Dedifferentiated amniotic fluid mesenchymal stem cell (primary cell): ENCODE results near the gene GCKR.

ENCODE experiments used
- DNase-seq: peaks from one replicate; pipeline ENCODE4 v3.0.0-alpha.2; 2016; ENCODE audit errors: extremely low spot score

The GCKR gene, protein sequence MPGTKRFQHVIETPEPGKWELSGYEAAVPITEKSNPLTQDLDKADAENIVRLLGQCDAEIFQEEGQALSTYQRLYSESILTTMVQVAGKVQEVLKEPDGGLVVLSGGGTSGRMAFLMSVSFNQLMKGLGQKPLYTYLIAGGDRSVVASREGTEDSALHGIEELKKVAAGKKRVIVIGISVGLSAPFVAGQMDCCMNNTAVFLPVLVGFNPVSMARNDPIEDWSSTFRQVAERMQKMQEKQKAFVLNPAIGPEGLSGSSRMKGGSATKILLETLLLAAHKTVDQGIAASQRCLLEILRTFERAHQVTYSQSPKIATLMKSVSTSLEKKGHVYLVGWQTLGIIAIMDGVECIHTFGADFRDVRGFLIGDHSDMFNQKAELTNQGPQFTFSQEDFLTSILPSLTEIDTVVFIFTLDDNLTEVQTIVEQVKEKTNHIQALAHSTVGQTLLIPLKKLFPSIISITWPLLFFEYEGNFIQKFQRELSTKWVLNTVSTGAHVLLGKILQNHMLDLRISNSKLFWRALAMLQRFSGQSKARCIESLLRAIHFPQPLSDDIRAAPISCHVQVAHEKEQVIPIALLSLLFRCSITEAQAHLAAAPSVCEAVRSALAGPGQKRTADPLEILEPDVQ

GRCh38 chr2:27496357-27497287, at the start of gene GCKR:
GCKR (plus strand) TSS chr2:27496839; CDS start chr2:27496905, 66 bp downstream.
- no peak for DNase-seq

- no peak for DNase-seq
These were observed 48.3 kb upstream of the GCKR start for GRCh38 chr2:27448381-27448780.

GRCh38 chr2:27451095-27451494, 45.5 kb upstream of the GCKR start:
- DNase-seq: no peak

DNA sequence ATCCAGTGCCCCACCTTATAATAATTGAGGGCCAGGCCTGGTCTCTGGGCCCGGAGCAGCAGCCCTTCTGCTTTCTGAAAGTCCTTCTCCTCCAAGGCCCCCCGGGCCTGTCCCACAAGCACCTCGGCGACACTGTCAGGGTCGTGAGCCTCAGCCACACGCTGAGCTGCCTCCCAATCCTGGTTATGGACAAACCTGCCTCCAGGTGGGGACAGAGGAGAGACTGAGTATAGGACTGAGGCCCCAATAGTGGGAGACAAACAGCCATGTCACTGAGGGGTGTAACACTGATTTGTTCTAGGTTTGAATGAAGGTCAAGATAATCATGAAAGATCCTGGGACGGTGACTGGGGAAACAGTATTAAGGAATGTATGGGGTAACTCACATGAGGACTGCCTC, 42.7 kb upstream of the GCKR start:
- no peak for DNase-seq

DNA sequence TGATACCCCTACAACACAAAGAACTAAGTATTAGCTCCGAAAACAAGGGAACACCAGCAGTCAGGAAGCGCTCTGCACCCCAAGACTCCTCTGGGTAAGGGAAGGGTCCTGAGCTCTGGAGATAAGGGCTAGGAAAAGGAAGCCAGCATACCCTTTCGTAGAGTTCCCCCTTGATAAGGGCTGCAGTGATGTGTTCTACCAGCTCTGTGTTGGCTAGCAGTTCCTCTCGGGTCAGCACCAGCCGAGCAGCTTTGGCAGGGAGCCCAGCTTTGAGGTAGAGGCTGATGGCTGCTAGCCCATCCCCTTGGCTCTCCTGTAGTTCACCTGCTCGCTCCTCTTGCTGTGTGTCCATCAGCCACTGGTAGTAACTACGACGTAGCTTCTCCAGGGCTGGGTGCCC, 35.5 kb upstream of the GCKR start:
- DNase-seq: no peak

DNA sequence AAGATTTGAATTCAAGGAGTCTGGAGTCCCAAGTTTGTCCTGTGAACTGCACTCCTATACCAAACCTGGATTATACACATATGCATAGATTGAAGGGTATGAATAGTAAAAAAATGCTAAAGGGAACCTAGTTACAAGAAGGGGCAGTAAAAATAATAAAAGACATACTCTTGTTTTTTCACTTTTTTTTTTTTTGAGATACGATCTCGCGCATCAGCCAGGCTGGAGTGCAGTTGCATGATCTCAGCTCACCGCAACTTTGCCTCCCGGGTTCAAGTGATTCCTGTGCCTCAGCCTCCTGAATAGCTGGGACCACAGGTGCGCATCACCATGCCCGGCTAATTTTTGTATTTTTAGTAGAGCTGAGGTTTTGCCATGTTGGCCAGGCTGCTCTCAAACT, 32.2 kb upstream of the GCKR start:
- no peak for DNase-seq

- DNase-seq: no peak
These were observed 24.7 kb upstream of the GCKR start for GRCh38 chr2:27471961-27472360.

- DNase-seq: no peak
These were observed 11.1 kb upstream of the GCKR start for GRCh38 chr2:27485496-27485895.

DNA sequence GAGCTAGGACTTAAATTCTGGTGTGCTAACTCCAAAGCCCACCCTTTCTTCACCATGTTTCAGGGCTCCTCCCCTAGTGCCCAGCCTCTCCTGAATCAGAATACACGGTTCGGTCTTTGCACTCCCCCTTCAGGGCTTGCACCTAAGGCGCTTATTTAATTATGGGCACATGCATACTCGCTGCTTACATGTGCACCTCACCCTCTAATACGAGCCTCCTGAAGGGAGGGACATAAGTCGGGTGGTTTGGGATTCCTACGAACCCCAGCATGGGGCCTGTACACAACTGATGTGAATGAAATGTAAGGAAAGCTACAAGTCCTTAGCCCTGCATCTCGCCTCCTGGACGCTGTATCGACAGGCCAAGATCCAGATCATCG, 7.5 kb upstream of the GCKR start:
- DNase-seq: no peak

DNA sequence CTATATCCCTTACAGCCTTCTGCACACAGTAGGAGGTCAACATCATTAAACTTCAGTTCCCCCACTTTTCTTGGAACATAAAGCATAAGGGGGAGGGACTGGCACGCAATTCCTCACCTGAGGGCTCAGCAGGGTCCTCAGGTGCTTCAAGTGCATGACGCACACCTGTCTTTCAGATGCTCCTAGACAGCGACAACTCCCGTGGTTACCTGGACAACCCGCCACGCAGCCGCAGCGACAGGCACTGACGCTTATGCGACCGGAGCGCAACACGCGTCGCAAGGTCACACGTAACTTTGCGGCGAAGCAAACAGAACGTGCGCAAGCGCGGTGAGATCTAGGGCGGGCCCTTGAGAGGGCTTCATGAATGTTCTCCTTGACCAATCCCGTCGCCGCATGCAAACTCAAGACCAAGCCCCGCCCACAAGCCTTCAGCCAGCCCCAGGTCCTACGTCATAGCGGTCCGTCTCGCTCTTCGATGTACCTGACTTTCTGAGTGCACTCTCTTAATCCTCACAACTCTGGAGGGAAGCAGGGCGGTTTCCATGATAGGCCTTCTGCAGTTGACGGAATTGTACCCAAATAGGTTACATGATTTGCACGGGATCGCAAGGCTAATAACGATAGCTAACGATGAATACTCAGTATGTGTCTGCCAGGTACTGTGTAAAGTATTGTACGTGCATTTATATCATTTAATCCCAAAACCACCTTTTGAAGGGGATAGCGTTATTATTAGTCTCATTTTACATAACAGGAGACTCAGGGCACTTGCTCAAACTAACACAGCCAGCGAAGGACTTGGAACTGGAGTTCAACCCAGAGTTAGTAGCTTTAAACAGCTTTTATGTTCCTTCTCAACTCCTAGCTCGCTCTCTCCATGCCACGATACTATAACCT, 6.9 kb upstream of the GCKR start, which contains the start of gene IFT172:
Gene IFT172 (minus strand): TSS at position 246 of the 900 bp plus-strand sequence. CDS start 90 bp downstream, at position 156.
- peak; percentile 98 for DNase-seq

DNA sequence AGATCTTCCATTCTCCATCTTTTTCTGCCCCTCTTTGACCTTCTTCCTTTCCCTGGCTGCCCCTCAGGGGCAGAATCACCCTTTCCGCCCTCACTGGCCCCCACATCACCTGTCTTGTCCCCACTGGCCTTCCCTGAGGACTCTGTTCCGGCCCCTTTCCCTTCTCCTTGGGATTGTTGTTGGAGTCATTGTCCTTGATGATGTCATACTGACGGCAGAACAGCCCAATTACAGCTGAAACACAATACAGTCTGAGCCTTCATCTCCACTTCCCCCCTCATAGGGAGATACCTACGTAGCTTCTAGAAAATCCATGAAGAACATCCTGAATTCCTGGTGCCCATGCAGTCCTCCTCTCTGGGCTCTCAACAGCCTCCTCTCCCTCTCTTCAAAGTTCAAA, 4.1 kb upstream of the GCKR start:
- DNase-seq: no peak

DNA sequence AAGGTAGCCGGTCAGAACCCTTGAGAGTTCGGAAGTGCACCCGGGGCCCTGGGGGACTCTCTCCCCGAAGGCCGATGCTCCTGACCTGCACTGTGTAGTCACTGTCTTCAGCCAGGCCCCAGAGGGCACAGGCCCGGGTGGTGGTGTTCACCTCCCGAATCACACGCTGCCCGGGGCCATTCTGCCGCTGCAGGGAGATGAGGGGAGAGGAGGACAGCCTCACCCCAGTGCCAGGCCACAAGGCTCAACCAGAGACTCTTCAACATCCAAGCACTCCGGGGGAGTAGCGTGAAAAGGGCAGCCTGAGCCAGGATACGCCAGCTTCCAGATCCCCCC, 2.7 kb upstream of the GCKR start:
- DNase-seq: no peak

DNA sequence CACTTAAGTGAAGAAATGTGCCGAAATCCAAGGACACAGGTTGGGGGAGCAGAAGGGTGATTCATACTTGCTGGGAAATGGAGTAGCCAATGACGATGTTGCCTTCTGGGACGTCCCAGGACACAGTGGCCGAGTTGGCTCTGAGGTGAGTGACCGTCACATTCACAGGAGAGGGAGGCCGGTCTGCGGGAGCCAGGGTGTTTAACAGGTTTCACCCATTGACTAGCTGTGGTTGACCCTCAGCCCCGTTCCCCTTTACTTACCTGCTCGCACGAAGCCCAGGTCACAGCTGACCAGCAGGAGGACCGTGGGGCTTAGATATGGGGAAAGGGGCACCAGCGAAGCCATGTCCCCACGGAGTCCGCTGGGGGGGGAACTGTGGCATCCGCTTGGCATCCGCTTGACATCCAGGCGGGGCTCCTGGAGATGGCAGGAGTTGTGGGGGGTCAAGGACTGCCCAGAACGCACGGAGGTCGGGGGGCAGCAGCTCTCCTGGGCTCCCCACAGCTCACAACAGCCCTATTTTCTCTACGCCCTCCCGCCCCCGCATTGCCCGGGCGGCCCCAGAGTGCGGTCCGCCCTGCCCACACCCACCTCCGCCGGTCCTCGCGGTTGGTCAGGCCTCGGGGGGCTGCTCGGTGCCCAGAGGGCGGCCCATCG, 2.2 kb upstream of the GCKR start:
- no peak for DNase-seq

GRCh38 chr2:27494944-27495554, 1.6 kb upstream of the GCKR start, which contains the start of gene FNDC4:
FNDC4 (minus strand) TSS chr2:27495200; CDS start chr2:27494679, 521 bp downstream.
- DNase-seq: no peak

- no peak for DNase-seq
These were observed 741 bp upstream of the GCKR start for GRCh38 chr2:27495840-27496356.

- no peak for DNase-seq
These were observed 619 bp downstream of the GCKR start for GRCh38 chr2:27497288-27497627.

GRCh38 chr2:27498975-27499374, 2.3 kb downstream of the GCKR start:
- no peak for DNase-seq

- DNase-seq: no peak
These were observed 4.4 kb downstream of the GCKR start for GRCh38 chr2:27501042-27501441.

DNA sequence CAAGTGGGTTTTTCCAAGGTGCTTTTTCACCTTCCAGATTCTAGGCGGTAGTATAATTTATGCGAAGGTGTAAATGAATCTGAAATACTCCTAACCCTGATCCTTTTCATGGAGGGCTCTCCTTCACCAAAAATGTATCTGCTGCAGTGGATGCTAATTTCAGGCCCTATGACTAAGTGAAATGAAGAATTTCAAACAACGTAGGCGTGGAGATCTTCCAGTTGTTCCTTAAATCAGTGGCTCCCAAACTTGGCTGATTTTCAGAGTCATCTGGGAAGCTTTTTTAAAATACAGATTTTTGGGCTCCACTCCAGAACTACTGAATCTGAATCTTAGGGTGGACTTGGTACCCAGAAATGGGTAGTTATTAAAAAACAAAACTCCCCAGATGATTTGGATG, 5.5 kb downstream of the GCKR start:
- DNase-seq: no peak

- DNase-seq: no peak
These were observed 9.9 kb downstream of the GCKR start for GRCh38 chr2:27506587-27506986.
